Motor neuron (in vitro differentiated cells): Measurements from ENCODE around the gene KREMEN1. TPM values are rescaled to one million over a fixed set of nuclear protein-coding genes. Genes with fewer than 3 reads are reported as not detected.

Source experiments
- ATAC-seq, 8 experiments: fragments of 200-7000 bp; cut with Tn5 transposase; replicated peaks in 6 of 8; 2 replicates each; pipeline ENCODE4 v1.8.0; 2021; ENCODE audit warnings: mild to moderate bottlenecking in 8 of 8, moderate library complexity in 8 of 8
- H3K27ac ChIP-seq, 2 donors: fragments of 250-450 bp; sonication (Bioruptor Pico); 2 replicates each; pipeline ENCODE4 v1.9.0; 2021; ENCODE audit warnings: antibody characterized with exemption in 2 of 2, mild to moderate bottlenecking in 2 of 2, moderate library complexity in 1 of 2
- H3K4me1 ChIP-seq, 2 donors: fragments of 250-450 bp; sonication (Bioruptor Pico); replicated peaks in 1 of 2; 2 replicates each; pipeline ENCODE4 v1.6.1; 2021; ENCODE audit warnings: antibody characterized with exemption in 2 of 2, mild to moderate bottlenecking in 2 of 2, moderate library complexity in 1 of 2
- H3K4me3 ChIP-seq, 5 donors: fragments of 250-450 bp; sonication (Bioruptor Pico); 2 replicates each; pipeline ENCODE4 v1.9.0; 2021; ENCODE audit warnings: antibody characterized with exemption in 5 of 5, mild to moderate bottlenecking in 5 of 5, moderate library complexity in 4 of 5
- WGBS, 10 experiments: fragments of 450-650 bp; shearing (Covaris generic); methylation state at CpG; one replicate each; pipeline ENCODE4 v1.0.0; 2022; 5-methylcytosine and 5-hydroxymethylcytosine counted together
- in situ Hi-C, 9 experiments: fragments of 400-800 bp; cut with MboI; loops; one replicate each; pipeline ENCODE4 v1.15.0; 2021; ENCODE audit warnings: low sequenced_read_pairs in 9 of 9, low pct_unique_long_range_greater_than_20kb in 2 of 9; ENCODE audit not compliant: unreplicated experiment in 9 of 9
- total RNA-seq, 8 experiments: library from RNA; unstranded; fragments of 300-600 nt; gene quantifications; 2 replicates each; pipeline versions ENCODE4 v1.2.3 to v1.2.4, GENCODE V29; 2022

Gene KREMEN1
- total RNA-seq, 8 experiments from 2014 or later = 3.3 to 16.5 (median 6.4) TPM

DNA sequence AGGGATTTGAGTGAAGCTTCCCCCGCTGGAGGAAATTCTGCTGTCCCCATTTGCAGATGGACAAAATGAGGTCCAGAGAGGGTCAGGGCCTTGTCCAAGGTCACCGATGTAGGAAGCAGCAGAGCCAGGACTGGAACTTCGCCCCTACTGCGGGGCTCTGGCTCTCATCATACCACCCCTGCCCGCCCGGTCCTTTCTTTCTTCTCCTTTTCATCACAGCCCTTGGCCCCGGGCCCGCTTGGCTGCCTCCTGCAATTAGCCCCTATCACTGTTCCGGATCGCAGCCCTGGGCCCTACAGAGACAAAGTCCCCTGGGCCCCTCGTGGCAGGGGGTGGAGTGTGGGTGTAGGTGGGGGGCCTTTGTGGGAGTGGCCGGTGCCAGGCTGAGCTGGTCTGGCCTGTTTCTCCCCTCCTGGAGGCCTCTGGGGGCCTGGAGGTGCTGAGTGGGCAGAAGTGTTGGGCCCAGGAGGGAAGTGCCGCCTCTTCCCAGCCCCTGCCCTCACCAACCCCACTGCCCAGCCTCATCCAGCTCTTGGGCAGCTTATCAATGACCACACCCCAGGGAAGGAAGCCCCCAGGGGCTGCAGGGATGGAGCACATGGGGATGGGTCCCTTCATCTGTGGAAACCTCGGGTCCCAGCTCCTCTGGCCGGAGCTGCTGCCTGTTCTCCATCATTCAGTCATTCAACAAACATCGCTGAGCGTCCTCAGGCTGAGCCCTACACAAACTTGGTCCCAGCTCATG, 136.2 kb downstream of the KREMEN1 start:
- no peak overlapping the region for H3K27ac ChIP-seq
- in situ Hi-C loops = no loop called here
- ATAC-seq = no peak

DNA sequence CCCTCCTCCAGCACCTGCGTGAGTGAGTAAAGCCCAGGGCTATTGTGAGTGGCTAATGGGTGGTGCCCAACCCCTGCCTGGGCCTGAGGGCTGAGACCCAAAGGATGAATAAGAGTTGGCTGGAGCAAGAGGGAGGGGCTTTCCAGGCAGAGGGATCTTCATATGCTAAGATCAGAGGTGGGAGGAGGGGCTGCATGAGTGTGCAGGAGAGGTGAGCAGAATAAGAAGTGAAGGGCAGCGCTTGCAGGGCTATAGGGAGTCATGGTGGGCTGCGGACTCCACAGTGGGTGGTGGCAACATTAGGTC, 136.7 kb downstream of the KREMEN1 start:
- H3K4me3 ChIP-seq = no peak overlapping the region
- no peak overlapping the region for H3K27ac ChIP-seq
- peaks cover 8 to 22% of the 10 kb centered on the region in 2 donors for H3K4me1 ChIP-seq
- in situ Hi-C loops = no loop called here
- 0 to 100% (median 57%) methylated on average over 1 to 3 of the region's 3 CpGs; no CpG with 5 or more reads in 5 of the 10 experiments for WGBS, 10 experiments
- ATAC-seq = peak in 7 of 8 experiments; percentile 4 to 78 (median 33)

More for the DNA sequence above, 136.2 kb downstream of the KREMEN1 start:
- H3K4me1 ChIP-seq = peaks cover 8 to 22% of the 10 kb centered on the region in 2 donors
- no peak overlapping the region for H3K4me3 ChIP-seq
- WGBS, 10 experiments = 60 to 100% (median 88%) methylated on average over 1 to 6 of the region's 17 CpGs; no CpG with 5 or more reads in 3 of the 10 experiments

DNA sequence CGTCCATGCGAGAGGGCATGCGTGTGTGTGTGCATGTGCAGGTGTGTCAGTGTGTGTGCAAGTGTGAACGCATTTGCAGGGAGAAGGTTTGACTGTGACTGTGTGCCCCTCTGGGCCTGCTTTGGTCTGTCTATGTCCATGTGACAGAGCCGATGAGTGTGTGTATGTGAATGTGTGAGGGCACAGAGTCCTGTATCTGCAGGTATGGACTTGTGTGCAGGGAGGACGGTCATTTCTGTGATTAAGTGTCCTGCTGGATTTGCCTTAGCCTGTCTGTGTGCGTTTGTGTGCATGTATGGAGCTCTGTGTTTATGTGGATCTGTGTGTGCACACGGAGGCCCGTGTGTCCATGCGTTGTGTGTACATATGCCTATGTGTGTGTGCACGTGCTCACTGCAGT, 138.2 kb downstream of the KREMEN1 start:
- no peak for ATAC-seq
- H3K4me3 ChIP-seq = no peak overlapping the region
- peaks cover 8 to 22% of the 10 kb centered on the region in 2 donors for H3K4me1 ChIP-seq
- H3K27ac ChIP-seq = no peak overlapping the region
- WGBS, 10 experiments = 51 to 100% (median 85%) methylated on average over 1 to 6 of the region's 11 CpGs; no CpG with 5 or more reads in 2 of the 10 experiments
- in situ Hi-C loops = no loop called here

DNA sequence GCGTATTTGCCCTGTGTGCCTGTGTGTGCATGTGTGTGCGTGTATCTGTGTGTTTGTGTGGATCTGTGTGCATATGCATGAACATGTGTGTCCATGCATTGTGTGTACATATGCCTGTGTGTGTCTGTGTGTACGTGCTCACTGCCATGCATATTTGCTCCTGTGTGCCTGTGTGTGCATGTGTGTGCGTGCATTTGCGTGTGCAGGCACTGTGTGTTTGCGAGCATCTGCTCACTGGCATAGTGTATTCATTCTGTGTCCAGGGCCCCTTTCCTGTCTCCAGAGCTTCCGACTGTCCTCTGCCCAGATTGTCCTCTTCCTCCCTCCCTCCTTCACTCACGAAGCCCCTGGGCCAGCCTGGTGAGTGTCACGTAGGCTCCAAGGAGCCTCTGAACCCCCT, 138.6 kb downstream of the KREMEN1 start:
- WGBS, 10 experiments = 29 to 100% (median 90%) methylated on average over 1 to 6 of the region's 9 CpGs; no CpG with 5 or more reads in 3 of the 10 experiments
- in situ Hi-C loops = no loop called here
- no peak overlapping the region for H3K27ac ChIP-seq
- no peak for ATAC-seq
- peaks cover 6 to 20% of the 10 kb centered on the region in 2 donors for H3K4me1 ChIP-seq
- H3K4me3 ChIP-seq = no peak overlapping the region

DNA sequence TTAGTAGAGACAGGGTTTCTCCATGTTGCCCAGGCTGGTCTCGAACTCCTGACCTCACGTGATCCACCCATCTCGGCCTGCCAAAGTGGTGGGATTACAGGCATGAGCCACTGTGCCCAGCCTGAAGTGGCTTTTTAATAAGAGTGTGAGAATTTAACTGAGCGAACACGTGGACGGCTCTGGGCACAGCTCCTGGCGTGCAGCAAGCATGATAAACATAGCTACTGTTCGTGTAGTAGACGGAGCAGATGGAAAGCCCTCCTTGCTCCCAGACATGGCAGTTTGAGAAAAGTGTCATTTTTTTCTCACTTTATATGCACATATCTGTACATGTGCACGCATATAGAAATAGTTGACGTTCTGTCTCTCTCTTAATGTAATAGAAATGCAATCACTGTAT, 139.9 kb downstream of the KREMEN1 start:
- Histone ChIP-seq H3K4me3 (no peak overlapping the region), H3K27ac (no peak overlapping the region), H3K4me1 (peaks cover 0 to 11% of the 10 kb centered on the region in 2 donors)
- 15 to 100% (median 80%) methylated on average over 1 to 9 of the region's 11 CpGs for WGBS, 10 experiments
- in situ Hi-C loops = no loop called here
- ATAC-seq = no peak

DNA sequence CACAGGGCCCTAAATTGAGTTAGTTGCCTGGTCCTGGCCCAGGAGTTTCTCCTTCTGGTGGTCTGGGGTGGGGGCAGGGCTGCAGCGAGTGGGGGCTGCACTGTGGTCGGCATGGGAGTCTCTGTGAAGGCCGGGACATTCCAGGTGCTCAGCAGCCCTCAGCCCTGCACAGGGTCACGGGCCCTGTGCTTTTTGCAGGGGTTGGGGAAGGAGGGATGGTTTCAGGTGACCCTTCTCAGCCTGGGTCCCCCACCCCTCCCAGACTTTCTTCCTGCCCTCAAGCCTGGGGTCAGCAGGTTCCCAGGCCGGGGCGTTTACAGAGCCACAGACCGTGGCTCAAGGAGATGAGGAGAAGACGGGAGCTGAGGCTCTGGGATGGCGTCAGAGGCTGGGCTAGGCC, 140.7 kb downstream of the KREMEN1 start:
- no peak overlapping the region for H3K4me3 ChIP-seq
- H3K4me1 ChIP-seq = peaks cover 0 to 11% of the 10 kb centered on the region in 2 donors
- H3K27ac ChIP-seq = no peak overlapping the region
- in situ Hi-C loops = no loop called here
- WGBS, 10 experiments = 60 to 100% (median 92%) methylated on average over 1 to 6 of the region's 9 CpGs; no CpG with 5 or more reads in 6 of the 10 experiments
- no peak for ATAC-seq

DNA sequence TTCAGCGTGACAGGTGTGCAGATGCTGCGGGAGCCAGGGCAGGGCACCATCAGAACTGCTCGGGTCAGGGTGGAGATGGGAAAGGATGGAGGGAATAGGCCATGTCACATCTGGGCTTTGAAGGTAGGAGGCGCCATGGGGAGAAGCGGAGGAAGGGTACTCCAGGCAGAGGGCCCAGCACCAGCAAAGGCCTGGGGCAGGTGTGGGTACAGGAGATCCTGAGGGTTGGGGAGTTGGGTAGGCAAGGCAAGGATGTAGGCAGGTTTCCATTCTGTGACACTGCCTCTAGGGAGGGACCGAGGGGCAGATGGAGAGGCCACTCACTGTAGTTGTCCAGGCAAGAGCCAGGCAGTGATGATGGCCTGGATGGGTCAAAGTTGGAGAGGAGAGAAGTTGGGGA, 141.4 kb downstream of the KREMEN1 start:
- 70 to 100% (median 93%) methylated on average over 1 to 6 of the region's 6 CpGs; no CpG with 5 or more reads in 2 of the 10 experiments for WGBS, 10 experiments
- no peak overlapping the region for H3K27ac ChIP-seq
- peaks cover 0 to 6% of the 10 kb centered on the region in 2 donors for H3K4me1 ChIP-seq
- ATAC-seq = no peak
- in situ Hi-C loops = no loop called here
- H3K4me3 ChIP-seq = no peak overlapping the region

DNA sequence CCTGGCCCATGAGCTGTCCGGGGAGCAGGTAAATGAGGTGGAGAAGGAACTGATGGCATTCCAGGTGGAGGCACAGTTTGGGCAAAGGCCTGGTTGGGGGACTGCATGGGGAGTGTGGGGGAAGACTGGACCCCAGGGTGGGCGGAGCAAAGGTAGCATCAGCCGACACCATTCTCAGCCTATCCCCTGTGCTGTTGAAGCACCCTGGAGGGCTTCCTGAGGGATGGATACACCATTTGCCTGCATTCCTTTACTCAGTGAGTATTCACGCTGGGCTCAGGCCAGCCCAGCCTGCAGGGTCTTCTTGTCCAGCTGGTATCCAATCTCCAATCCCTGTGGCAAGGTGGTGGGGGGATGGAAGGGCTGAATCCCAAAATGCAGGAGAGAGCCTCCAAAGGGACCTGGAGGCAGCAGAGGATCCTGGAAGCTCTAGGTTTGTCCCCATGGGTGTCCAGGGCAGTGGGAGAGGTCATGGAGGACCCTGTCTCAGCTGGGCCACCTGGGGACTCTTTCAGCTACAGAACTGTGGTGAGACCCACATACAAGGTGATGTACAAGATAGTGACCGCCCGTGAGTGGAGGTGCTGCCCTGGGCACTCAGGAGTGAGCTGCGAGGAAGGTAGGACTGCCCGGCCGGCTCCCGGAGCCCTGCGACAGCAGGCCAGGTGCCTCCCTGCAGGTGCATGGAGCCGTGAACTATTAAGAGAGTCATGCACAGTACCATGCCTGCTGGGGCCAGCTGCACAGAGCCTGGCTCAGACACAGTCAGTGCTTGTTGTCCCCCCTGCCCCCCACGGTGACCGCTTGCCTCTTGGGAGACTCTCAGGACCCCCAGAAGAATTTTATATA, 142.4 kb downstream of the KREMEN1 start:
- 40 to 100% (median 93%) methylated on average over 1 to 3 of the region's 14 CpGs; no CpG with 5 or more reads in 3 of the 10 experiments for WGBS, 10 experiments
- H3K27ac ChIP-seq = no peak overlapping the region
- in situ Hi-C loops = no loop called here
- no peak overlapping the region for H3K4me3 ChIP-seq
- no peak for ATAC-seq
- no peaks in the 10 kb centered on the region for H3K4me1 ChIP-seq

DNA sequence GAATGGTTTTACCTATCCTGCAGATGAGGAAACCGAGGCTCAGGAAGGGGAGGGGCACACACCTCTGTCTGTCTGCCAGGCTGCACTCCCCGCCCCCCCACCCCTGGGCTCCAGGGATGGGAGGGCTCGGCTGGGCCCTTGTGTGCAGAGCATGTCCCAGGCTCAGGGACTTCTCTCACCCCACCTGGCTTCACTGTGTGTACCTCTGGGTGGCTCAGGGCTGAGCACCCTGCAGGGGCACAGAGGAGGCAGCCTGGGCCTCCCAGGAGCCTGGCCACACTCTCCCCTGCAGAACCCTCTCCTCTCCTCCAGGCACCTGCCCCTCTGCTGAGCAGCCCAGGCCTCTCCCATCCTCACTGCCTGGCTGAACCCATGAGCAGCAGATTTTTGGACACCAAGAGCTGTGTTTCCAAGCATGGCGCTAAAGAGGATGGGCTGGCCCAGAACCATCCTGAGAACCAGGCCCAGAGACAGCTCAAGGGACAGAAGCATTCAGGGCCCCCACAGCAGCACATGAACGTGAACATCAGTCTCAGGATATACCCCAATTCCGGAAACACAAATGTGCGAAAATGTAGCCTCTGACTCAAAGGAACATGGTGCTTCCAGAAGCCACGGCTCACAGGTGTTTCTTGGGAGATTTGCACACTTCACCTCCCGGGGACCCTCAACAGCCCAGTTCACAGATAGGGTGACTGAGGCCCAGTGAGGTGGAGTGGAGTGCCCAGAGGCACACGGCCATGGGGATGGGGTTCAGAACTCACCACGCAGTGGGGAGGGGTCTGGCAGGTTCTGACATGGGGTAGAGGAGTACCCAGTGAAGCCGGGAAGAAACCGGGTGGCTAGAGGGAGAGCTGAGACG, 143.4 kb downstream of the KREMEN1 start:
- Histone ChIP-seq H3K4me3 (no peak overlapping the region), H3K4me1 (no peaks in the 10 kb centered on the region), H3K27ac (no peak overlapping the region)
- in situ Hi-C loops = no loop called here
- peak in 1 of 8 experiments; percentile 14 for ATAC-seq
- 35 to 97% (median 78%) methylated on average over 2 to 6 of the region's 14 CpGs; no CpG with 5 or more reads in 6 of the 10 experiments for WGBS, 10 experiments

DNA sequence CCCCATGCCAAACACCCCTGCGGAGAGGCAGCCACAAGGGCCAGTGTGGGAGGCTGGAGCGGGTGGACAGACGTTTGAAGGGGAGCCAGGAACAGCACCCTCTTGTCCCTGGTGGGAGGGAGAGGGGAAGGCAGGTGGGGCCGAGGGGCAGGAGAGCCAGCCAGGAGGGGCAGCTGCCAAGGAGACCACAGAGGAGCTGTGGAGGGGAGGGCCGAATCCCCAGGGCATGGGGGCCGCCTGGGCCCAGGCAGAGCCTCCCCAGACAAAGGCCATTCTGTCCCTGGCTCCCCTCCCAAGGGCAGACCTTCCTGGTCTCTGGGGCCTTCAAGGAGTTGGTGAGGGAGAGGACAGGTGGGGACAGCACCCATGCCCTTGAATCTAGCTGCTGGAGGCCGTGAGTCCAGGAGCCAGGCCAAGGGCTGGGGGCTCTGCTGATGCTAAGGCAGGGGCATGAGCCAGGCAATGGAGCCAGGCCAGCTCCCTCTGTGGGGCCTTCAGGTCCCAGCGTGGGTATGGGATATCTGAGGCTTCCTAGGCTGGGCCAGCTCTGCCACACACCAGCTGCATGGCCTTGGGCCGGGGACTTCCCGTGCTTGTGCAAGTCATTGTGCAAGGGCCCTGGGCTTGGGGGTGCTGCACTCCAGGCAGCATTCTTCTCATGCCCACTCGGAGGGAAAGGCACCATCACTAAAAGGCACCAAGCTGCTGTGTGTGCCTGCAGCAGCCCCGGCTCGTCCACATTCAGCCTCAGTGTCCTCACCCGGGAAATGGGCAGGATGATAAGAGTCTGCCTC, 144.2 kb downstream of the KREMEN1 start:
- no peaks in the 10 kb centered on the region for H3K4me1 ChIP-seq
- no peak overlapping the region for H3K4me3 ChIP-seq
- peak in 5 of 8 experiments; percentile 18 to 85 (median 79) for ATAC-seq
- in situ Hi-C loops = no loop called here
- 80 to 100% methylated on average over 1 to 5 of the region's 14 CpGs; no CpG with 5 or more reads in 8 of the 10 experiments for WGBS, 10 experiments
- H3K27ac ChIP-seq = no peak overlapping the region
